ENCODE data around the gene FYCO1. TPM values are rescaled to one million over a fixed set of nuclear protein-coding genes. Genes with fewer than 3 reads are reported as not detected.

Gene FYCO1
- polyA plus RNA-seq, 1 donor (not counting 4 experiments of a cell fraction or from before 2014, with no cell fraction given), result 6.1 TPM

DNA sequence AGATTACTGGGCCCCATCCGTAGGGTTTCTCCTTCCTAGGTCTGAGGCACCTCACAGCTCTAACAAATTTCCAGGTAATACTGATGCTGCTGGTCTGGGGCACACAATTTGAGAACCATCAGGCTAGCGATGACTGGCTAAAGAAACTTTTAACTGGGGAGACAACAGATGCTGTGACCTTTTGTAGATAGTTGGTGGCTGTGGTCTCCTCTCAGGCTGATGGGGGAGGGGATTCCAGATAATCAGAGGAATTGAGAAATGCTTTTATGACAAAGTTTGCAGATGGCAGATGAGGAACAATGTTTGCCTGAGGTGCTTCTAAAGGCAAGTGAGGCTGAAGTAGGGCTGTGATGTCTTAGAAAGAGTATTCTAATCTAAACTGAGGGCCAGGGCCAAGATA is 123.1 kb downstream of the FYCO1 start:
- Histone ChIP-seq H3K4me1 (ENCODE audit: control insufficient read depth, extremely low read depth, insufficient read depth, low read length) (no peaks in the 10 kb centered on the region), H3K27ac (ENCODE audit: control insufficient read depth, insufficient read depth, low read length) (no peak overlapping the region), H2AFZ (ENCODE audit: control insufficient read depth, low read length) (no peak overlapping the region), H3K36me3 (ENCODE audit: control insufficient read depth in 2 of 2, extremely low read depth in 1 of 2, insufficient read depth in 2 of 2, low read length in 2 of 2) (no peaks in the 10 kb centered on the region), H3K9ac (ENCODE audit: control insufficient read depth, extremely low read depth, insufficient read depth, low read length) (no peak overlapping the region), H3K79me2 (ENCODE audit: control insufficient read depth, insufficient read depth, low read length) (no peaks in the 10 kb centered on the region), H3K27me3 (ENCODE audit: control insufficient read depth, extremely low read depth, insufficient read depth, low read length) (peaks cover 13% of the 10 kb centered on the region), H3K4me2 (ENCODE audit: control insufficient read depth, extremely low read depth, insufficient read depth, low read depth, low read length) (no peak overlapping the region), H4K20me1 (ENCODE audit: control insufficient read depth, extremely low read depth, insufficient read depth, low read length) (no peaks in the 10 kb centered on the region), H3K9me3 (ENCODE audit: control insufficient read depth, low read depth, low read length) (no peaks in the 10 kb centered on the region), H3K9me1 (ENCODE audit: control insufficient read depth, extremely low read depth, insufficient read depth, low read length) (no peaks in the 10 kb centered on the region), H3K4me3 (ENCODE audit: control insufficient read depth in 2 of 3, extremely low read depth in 1 of 3, insufficient read depth in 2 of 3, low read depth in 1 of 3, low read length in 3 of 3) (no peak overlapping the region)
- DNase-seq (ENCODE audit: low read depth, low spot score), result no peak
- no peak for TF ChIP-seq EZH2 (IDR thresholded peaks at IDR 0.05; ENCODE audit: low read length)
- TF ChIP-seq, protein P1, sequence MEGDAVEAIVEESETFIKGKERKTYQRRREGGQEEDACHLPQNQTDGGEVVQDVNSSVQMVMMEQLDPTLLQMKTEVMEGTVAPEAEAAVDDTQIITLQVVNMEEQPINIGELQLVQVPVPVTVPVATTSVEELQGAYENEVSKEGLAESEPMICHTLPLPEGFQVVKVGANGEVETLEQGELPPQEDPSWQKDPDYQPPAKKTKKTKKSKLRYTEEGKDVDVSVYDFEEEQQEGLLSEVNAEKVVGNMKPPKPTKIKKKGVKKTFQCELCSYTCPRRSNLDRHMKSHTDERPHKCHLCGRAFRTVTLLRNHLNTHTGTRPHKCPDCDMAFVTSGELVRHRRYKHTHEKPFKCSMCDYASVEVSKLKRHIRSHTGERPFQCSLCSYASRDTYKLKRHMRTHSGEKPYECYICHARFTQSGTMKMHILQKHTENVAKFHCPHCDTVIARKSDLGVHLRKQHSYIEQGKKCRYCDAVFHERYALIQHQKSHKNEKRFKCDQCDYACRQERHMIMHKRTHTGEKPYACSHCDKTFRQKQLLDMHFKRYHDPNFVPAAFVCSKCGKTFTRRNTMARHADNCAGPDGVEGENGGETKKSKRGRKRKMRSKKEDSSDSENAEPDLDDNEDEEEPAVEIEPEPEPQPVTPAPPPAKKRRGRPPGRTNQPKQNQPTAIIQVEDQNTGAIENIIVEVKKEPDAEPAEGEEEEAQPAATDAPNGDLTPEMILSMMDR (optimal IDR thresholded peaks at IDR 0.05 in 1 of 3, IDR thresholded peaks at IDR 0.05 in 1 of 3, conservative IDR thresholded peaks at IDR 0.05 in 1 of 3; ENCODE audit: extremely low read depth in 1 of 3, insufficient read depth in 2 of 3, low read length in 3 of 3), result no peak
- FAIRE-seq, result no peak
- dilution Hi-C loops (cut with MboI; ENCODE audit: extremely low pct_ligation_motif_present, low sequenced_read_pairs), result no loop called here

DNA sequence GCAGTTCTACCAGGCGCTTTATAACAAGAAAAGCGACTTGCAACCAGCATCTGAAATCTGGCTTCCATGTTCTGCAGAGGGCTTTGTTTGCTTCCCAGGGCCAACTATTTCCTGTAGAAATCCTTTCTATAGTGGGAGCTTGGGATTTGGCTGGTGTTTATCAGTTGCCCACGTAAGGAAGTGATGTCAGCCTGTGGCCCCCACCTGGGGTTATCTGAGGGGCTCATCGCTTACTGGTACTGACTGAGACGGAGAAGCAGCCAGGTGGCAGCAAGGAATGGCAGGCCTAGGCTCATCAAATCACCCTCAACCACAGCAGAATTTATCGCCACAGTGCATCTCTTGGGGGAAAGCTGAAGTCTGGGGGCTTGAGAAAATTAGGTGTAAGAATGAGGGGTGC is 123.8 kb downstream of the FYCO1 start:
- no peak for DNase-seq (ENCODE audit: low read depth, low spot score)
- dilution Hi-C loops (cut with MboI; ENCODE audit: extremely low pct_ligation_motif_present, low sequenced_read_pairs), result no loop called here
- Histone ChIP-seq H3K27ac (ENCODE audit: control insufficient read depth, insufficient read depth, low read length) (no peak overlapping the region), H3K4me3 (ENCODE audit: control insufficient read depth in 2 of 3, extremely low read depth in 1 of 3, insufficient read depth in 2 of 3, low read depth in 1 of 3, low read length in 3 of 3) (no peak overlapping the region), H3K79me2 (ENCODE audit: control insufficient read depth, insufficient read depth, low read length) (no peaks in the 10 kb centered on the region), H3K4me2 (ENCODE audit: control insufficient read depth, extremely low read depth, insufficient read depth, low read depth, low read length) (no peak overlapping the region), H3K9me3 (ENCODE audit: control insufficient read depth, low read depth, low read length) (no peaks in the 10 kb centered on the region), H4K20me1 (ENCODE audit: control insufficient read depth, extremely low read depth, insufficient read depth, low read length) (no peaks in the 10 kb centered on the region), H3K27me3 (ENCODE audit: control insufficient read depth, extremely low read depth, insufficient read depth, low read length) (peaks cover 13% of the 10 kb centered on the region), H3K4me1 (ENCODE audit: control insufficient read depth, extremely low read depth, insufficient read depth, low read length) (no peaks in the 10 kb centered on the region), H2AFZ (ENCODE audit: control insufficient read depth, low read length) (no peak overlapping the region), H3K36me3 (ENCODE audit: control insufficient read depth in 2 of 2, extremely low read depth in 1 of 2, insufficient read depth in 2 of 2, low read length in 2 of 2) (no peaks in the 10 kb centered on the region), H3K9me1 (ENCODE audit: control insufficient read depth, extremely low read depth, insufficient read depth, low read length) (no peaks in the 10 kb centered on the region), H3K9ac (ENCODE audit: control insufficient read depth, extremely low read depth, insufficient read depth, low read length) (no peak overlapping the region)
- no peak for FAIRE-seq
- TF ChIP-seq EZH2 (IDR thresholded peaks at IDR 0.05; ENCODE audit: low read length), result no peak
- TF ChIP-seq, protein P1 (optimal IDR thresholded peaks at IDR 0.05 in 1 of 3, IDR thresholded peaks at IDR 0.05 in 1 of 3, conservative IDR thresholded peaks at IDR 0.05 in 1 of 3; ENCODE audit: extremely low read depth in 1 of 3, insufficient read depth in 2 of 3, low read length in 3 of 3), result no peak
